Esophagus squamous epithelium (tissue), 4 donors: ENCODE results near the gene PTPRG.

Source experiments
- POLR2A ChIP-seq, 4 donors: fragments of 450-650 bp; IDR thresholded peaks; one replicate each; pipeline ENCODE4 v1.6.1; 2017; ENCODE audit warnings: antibody characterized with exemption in 4 of 4, mild to moderate bottlenecking in 4 of 4, moderate library complexity in 3 of 4
- TF ChIP-seq, protein P1 (sequence below), 6 experiments: fragments of 450-650 bp in 4 of 6; fragments of 200-600 bp in 2 of 6; sonication (generic) in 2 of 6; IDR thresholded peaks; one replicate each; pipeline ENCODE4 v1.5.1; 2016 to 2019; ENCODE audit warnings: antibody characterized with exemption in 6 of 6, mild to moderate bottlenecking in 4 of 6, moderate library complexity in 4 of 6

DNA sequence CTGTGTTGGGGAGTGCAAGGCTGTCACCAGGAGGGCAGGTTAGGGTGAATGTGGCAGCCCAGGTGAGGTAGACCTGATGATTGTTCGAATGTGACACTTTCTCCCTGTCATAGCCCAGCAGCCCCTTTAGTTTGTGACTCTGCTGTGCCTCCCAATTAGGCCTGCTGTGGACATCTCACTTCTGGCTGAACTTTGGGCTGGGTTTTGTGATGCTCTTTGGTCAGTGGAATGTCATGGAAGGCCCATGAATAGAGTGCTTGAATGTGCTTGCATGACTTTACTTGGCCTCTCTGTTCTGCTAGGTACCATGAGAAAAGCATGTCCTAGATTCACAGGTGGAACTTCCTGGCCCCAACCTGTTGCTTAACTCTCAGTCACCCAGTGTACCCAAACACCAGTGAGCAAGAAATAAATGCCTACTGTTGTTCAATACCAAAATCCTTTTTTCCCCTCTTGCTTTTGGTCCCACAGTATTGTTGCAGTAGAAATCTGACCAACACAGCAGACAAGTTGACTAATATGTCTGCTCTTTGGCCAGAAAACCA lies 249.7 kb downstream of the PTPRG start:
- TF ChIP-seq, protein P1, sequence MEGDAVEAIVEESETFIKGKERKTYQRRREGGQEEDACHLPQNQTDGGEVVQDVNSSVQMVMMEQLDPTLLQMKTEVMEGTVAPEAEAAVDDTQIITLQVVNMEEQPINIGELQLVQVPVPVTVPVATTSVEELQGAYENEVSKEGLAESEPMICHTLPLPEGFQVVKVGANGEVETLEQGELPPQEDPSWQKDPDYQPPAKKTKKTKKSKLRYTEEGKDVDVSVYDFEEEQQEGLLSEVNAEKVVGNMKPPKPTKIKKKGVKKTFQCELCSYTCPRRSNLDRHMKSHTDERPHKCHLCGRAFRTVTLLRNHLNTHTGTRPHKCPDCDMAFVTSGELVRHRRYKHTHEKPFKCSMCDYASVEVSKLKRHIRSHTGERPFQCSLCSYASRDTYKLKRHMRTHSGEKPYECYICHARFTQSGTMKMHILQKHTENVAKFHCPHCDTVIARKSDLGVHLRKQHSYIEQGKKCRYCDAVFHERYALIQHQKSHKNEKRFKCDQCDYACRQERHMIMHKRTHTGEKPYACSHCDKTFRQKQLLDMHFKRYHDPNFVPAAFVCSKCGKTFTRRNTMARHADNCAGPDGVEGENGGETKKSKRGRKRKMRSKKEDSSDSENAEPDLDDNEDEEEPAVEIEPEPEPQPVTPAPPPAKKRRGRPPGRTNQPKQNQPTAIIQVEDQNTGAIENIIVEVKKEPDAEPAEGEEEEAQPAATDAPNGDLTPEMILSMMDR (IDR thresholded peaks at IDR 0.05) = no peak
- no peak for TF ChIP-seq POLR2A (IDR thresholded peaks at IDR 0.05)
